HEK293T (cell line): ENCODE data around the gene VIM.

ENCODE experiments used
- CTCF ChIA-PET: fragments of 350-600 bp; formaldehyde crosslinking; extraction: SDS; loops from one replicate; lab custom pipeline; 2021; ENCODE audit warnings: antibody characterized with exemption, inconsistent platforms; lab: Yijun Ruan, JAX
- POLR2A ChIA-PET: fragments of 350-600 bp; formaldehyde crosslinking; extraction: SDS; loops from one replicate; lab custom pipeline; 2020; ENCODE audit warnings: antibody characterized with exemption, inconsistent platforms; lab: Yijun Ruan, JAX
- DNase-seq: peaks from one replicate; pipeline ENCODE4 v3.0.0; 2012; ENCODE audit warnings: mixed read lengths; ENCODE audit errors: extremely low spot score
- ARNT ChIP-seq: fragments of 450-650 bp; IDR thresholded peaks from 2 replicates; pipeline ENCODE4 v1.6.1; 2017; ENCODE audit warnings: mild to moderate bottlenecking
- BHLHE40 ChIP-seq: fragments of 450-650 bp; IDR thresholded peaks from 2 replicates; pipeline ENCODE4 v1.6.1; 2016; ENCODE audit warnings: mild to moderate bottlenecking, moderate library complexity, borderline replicate concordance
- CTBP1 ChIP-seq: fragments of 450-650 bp; IDR thresholded peaks from 2 replicates; pipeline ENCODE4 v1.6.1; 2016; ENCODE audit warnings: borderline replicate concordance
- ELF4 ChIP-seq: fragments of 450-650 bp; IDR thresholded peaks from 2 replicates; pipeline ENCODE4 v1.6.1; 2017; ENCODE audit warnings: antibody characterized with exemption
- FOXA1 ChIP-seq: fragments of 450-650 bp; IDR thresholded peaks from 2 replicates; pipeline ENCODE4 v1.6.1; 2016; ENCODE audit warnings: mild to moderate bottlenecking
- FOXK2 ChIP-seq: fragments of 450-650 bp; IDR thresholded peaks from 2 replicates; pipeline ENCODE4 v1.6.1; 2016; ENCODE audit warnings: mild to moderate bottlenecking
- FOXM1 ChIP-seq: fragments of 450-650 bp; IDR thresholded peaks from 2 replicates; pipeline ENCODE4 v1.6.1; 2017; ENCODE audit warnings: mild to moderate bottlenecking, borderline replicate concordance
- HDGF ChIP-seq: fragments of 450-650 bp; IDR thresholded peaks from 2 replicates; pipeline ENCODE4 v1.6.1; 2017; ENCODE audit warnings: antibody characterized with exemption, borderline replicate concordance
- L3MBTL2 ChIP-seq: fragments of 450-650 bp; conservative IDR thresholded peaks from 2 replicates; pipeline ENCODE4 v1.6.1; 2016; ENCODE audit warnings: mild to moderate bottlenecking
- LEF1 ChIP-seq: fragments of 450-650 bp; IDR thresholded peaks from 2 replicates; pipeline ENCODE4 v1.6.1; 2017; ENCODE audit warnings: mild to moderate bottlenecking, borderline replicate concordance
- NFRKB ChIP-seq: fragments of 450-650 bp; IDR thresholded peaks from 2 replicates; pipeline ENCODE4 v1.6.1; 2016; ENCODE audit warnings: mild to moderate bottlenecking, moderate library complexity
- SP1 ChIP-seq: fragments of 450-650 bp; IDR thresholded peaks from 2 replicates; pipeline ENCODE4 v1.6.1; 2017
- SUZ12 ChIP-seq: fragments of 450-650 bp; IDR thresholded peaks from 2 replicates; pipeline ENCODE4 v1.6.1; 2016; ENCODE audit warnings: mild to moderate bottlenecking
- TARDBP ChIP-seq: fragments of 450-650 bp; IDR thresholded peaks from 2 replicates; pipeline ENCODE4 v1.6.1; 2016
- ZNF384 ChIP-seq: fragments of 450-650 bp; IDR thresholded peaks from 2 replicates; pipeline ENCODE4 v1.6.1; 2016
- TF ChIP-seq, protein P1 (sequence below): fragments of 450-650 bp; IDR thresholded peaks from 2 replicates; pipeline ENCODE4 v1.6.1; 2016

Gene VIM

DNA sequence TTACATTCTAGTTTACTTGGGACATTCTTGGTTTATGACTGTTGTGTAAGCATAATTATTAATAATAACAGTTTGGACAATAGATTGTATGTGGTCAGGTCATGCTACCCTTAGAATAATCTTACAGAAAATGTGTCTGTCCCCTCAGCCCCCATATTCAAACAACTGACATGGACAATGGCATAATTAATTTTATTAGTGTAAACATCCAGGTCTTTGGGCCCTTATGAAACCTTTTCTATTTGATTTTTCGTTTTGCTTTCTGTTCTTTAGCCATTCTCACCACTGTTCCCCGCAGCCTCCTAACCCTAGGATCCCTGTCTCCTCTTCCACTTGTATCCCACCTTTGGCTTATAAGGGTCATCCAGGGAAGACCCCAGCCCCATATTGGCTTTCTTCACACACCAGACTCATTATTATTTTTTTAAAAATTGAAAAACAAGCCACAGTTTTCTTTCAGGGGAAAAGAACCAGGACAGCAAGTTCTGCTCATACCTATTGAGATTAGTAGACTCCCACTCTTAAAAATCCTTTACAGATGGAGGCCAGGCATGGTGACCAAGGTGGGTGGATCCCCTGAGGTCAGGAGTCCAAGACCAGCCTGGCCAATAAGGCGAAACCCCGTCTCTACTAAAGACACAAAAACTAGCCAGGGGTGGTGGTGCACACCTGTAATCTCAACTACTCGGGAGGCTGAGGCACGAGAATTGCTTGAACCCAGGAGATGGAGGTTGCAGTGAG, 11.5 kb downstream of the VIM start:
- DNase-seq, result no peak
- CTCF ChIA-PET, result interaction anchor here (0.7 kb wide), 1 partner anchor 117 kb away, joined by 5 read pairs; no protein-coding TSS in a partner anchor
- POLR2A ChIA-PET, result no interaction called here
- no peak for TF ChIP-seq NFRKB
- TF ChIP-seq, protein P1, sequence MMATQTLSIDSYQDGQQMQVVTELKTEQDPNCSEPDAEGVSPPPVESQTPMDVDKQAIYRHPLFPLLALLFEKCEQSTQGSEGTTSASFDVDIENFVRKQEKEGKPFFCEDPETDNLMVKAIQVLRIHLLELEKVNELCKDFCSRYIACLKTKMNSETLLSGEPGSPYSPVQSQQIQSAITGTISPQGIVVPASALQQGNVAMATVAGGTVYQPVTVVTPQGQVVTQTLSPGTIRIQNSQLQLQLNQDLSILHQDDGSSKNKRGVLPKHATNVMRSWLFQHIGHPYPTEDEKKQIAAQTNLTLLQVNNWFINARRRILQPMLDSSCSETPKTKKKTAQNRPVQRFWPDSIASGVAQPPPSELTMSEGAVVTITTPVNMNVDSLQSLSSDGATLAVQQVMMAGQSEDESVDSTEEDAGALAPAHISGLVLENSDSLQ, result no peak
- TF ChIP-seq HDGF, result no peak
- no peak for TF ChIP-seq TARDBP
- TF ChIP-seq CTBP1, result no peak
- TF ChIP-seq FOXK2, result no peak
- TF ChIP-seq FOXA1, result no peak
- TF ChIP-seq FOXM1, result no peak
- no peak for TF ChIP-seq ELF4
- TF ChIP-seq SUZ12, result no peak
- no peak for TF ChIP-seq LEF1
- no peak for TF ChIP-seq L3MBTL2
- TF ChIP-seq SP1, result no peak
- TF ChIP-seq BHLHE40, result no peak
- no peak for TF ChIP-seq ARNT
- TF ChIP-seq ZNF384, result no peak

DNA sequence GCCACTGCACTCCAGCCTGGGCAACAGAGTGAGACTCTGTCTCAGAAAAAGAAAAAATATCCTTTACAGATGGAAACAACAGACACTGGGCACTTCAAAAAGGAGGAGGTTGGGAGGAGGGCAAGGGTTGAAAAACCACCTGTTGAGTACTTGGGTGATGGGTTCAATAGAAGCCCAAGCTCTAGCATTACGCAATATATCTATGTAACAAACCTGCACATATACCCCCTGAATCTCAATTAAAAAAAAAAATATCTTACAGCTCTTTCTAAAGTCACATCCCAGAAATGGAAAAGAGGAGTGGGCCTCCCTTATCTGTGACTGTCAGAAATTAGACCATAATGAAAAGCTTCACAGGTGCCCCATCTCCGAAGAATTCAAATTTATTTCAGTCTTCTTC, 12.1 kb downstream of the VIM start:
- ChIA-PET CTCF (no interaction called here), POLR2A (interaction anchor here (0.6 kb wide), 1 partner anchor 14 kb away, joined by 4 read pairs; no protein-coding TSS in a partner anchor)
- DNase-seq, result no peak
- TF ChIP-seq TARDBP, result no peak
- TF ChIP-seq SUZ12, result no peak
- no peak for TF ChIP-seq ELF4
- no peak for TF ChIP-seq ARNT
- TF ChIP-seq L3MBTL2, result no peak
- no peak for TF ChIP-seq ZNF384

DNA sequence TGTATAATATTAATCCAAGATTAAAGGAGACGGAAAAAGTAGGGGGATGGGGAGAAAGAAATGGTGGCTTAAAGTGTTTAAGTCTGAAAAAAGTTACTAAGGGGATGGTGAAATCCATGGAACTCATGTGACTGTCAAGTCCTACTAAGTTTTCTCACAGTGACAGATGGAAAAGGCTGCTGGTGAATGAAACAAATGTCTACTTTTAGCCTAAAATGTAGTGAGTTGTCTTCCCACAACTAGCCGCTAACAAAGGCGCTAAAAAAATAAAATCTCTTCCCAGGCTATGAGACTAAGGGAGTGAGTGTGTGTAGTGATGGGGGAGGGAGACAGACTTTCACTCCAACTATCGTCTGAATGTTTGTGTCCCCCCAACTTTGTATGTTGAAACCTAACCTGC, 12.6 kb downstream of the VIM start:
- no peak for DNase-seq
- POLR2A ChIA-PET, result interaction anchor here (0.6 kb wide), 1 partner anchor 15 kb away, joined by 4 read pairs; no protein-coding TSS in a partner anchor
- TF ChIP-seq FOXK2 (no peak), FOXA1 (no peak), L3MBTL2 (no peak), NFRKB (no peak), ELF4 (no peak), FOXM1 (no peak), TARDBP (no peak), LEF1 (no peak), BHLHE40 (no peak), ARNT (no peak), SUZ12 (no peak)
- CTCF ChIA-PET, result no interaction called here

DNA sequence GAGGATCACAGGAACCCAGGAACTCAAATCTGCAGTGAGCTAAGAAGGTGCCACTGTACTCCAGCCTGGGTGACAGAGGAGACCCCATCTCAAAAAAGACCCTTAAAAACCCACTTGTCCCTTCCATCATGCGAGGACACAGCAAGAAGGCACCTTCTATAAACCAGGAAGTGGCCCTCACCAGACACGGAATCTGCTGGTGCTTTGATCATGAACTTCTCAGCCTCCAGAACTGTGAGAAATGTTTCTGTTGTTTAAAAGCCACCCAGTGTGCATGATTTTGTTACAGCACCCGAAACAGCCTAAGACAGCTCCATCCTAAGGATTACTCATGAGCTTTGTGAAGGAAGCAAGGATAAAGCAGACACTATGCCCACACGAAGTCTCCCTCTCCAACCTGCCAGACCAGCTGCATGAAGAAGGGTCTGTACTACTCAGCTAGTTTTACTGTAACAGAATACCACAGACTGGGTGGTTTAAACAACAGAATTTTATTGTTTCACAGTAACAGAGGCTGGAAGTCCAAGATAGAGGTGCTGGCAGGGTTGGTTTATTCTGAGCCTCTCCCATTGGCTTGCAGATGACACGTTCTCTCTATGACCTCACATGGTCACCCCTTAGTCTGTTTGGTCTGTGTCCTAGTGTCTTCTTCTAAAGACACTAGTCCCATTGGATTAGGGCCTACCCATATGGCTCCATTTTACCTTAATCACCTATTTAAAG, 13.7 kb downstream of the VIM start:
- no peak for TF ChIP-seq FOXK2
- no peak for TF ChIP-seq ARNT
- TF ChIP-seq FOXA1, result no peak
- TF ChIP-seq ELF4, result no peak
- no peak for TF ChIP-seq BHLHE40
- no peak for TF ChIP-seq ZNF384
- TF ChIP-seq SP1, result no peak
- TF ChIP-seq CTBP1, result no peak
- TF ChIP-seq HDGF, result no peak
- TF ChIP-seq LEF1, result no peak
- no peak for DNase-seq
- POLR2A ChIA-PET, result interaction anchor here (1.4 to 4.7 kb wide), 2 partner anchors 12 to 36 kb away, joined by 4 to 27 read pairs; partner anchors contain the start of gene VIM
- CTCF ChIA-PET, result no interaction called here

DNA sequence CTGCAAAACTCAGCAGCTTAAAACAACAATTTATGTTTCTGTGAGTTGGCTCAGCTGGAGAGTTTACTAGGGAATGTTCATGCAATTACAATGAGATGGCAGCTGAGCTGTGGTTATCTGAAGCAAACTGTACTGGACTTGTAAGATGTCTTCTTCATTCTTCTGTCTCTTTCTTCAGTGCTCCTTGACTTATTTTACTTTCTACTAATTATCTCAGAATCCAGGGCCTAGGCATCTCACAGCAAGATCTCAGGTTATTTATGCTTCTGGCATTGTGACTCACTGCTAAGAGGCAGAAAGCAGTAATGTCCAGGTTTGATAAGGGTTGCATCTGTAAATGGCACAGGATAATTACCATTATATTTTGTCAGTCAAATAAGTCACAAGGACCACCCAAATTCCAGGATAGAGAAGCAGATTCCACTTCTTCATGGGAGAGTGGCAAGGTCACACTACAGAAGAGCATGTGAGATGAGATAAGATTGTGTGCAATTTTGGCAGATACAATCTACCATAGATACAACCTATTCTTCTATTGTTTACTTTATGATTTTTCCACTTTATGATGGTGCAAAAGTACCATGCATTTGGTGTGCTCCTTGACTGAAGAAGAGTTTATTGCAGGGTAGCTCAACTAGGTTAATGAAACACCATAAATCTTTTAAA, 16.8 kb downstream of the VIM start:
- CTCF ChIA-PET, result interaction anchor here (0.5 to 0.6 kb wide), 3 partner anchors 14 to 493 kb away, joined by 3 read pairs; no protein-coding TSS in a partner anchor
- no peak for DNase-seq
- POLR2A ChIA-PET, result interaction anchor here (4.7 kb wide), 1 partner anchor 15 kb away, joined by 27 read pairs; the partner anchor contains the start of gene VIM
- no peak for TF ChIP-seq FOXK2
- no peak for TF ChIP-seq BHLHE40
- TF ChIP-seq HDGF, result no peak
- no peak for TF ChIP-seq ARNT
- no peak for TF ChIP-seq SP1
- TF ChIP-seq LEF1, result no peak
- TF ChIP-seq CTBP1, result no peak
- no peak for TF ChIP-seq TARDBP
- no peak for TF ChIP-seq ELF4
- no peak for TF ChIP-seq ZNF384
- TF ChIP-seq FOXA1, result no peak
- no peak for TF ChIP-seq NFRKB

DNA sequence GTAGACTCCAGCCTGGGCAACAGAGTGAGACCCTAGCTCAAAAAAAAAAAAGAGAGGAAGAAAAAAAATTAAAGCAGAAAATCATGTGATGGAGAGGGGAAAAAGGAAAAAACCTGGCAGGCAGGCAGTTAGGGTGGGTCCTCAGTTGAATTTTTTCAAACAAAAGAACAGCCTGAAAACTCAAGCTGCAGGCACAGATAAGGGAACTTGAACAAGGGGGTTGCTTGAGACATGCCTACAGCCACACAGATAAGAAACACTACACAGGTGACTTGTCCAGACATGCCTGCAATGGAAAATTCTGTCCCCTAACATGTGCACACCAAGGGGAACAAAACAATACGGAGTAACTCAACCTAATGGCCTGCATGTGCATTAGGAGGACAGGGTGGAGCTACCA, 19.2 kb downstream of the VIM start:
- TF ChIP-seq SUZ12 (no peak), HDGF (no peak), NFRKB (no peak), SP1 (no peak), ARNT (no peak), ZNF384 (no peak), L3MBTL2 (no peak), FOXK2 (no peak), TARDBP (no peak), BHLHE40 (no peak), LEF1 (no peak), CTBP1 (no peak), FOXA1 (no peak), FOXM1 (no peak), ELF4 (no peak)
- TF ChIP-seq, protein P1, result no peak
- POLR2A ChIA-PET, result no interaction called here
- no peak for DNase-seq
- CTCF ChIA-PET, result interaction anchor here (0.7 kb wide), 1 partner anchor 258 kb away, joined by 3 read pairs; no protein-coding TSS in a partner anchor
